GM12878 (cell line): Measurements from ENCODE around the gene AHNAK2. TPM values are rescaled to one million over a fixed set of nuclear protein-coding genes. Genes with fewer than 3 reads are reported as not detected.

Source experiments
- ATAC-seq: fragments of 200-7000 bp; cut with Tn5 transposase; 3 replicates; pipeline ENCODE4 v1.9.1; 2020; ENCODE audit warnings: mild to moderate bottlenecking, moderate library complexity
- BruUV-seq: library from RNA; stranded (reverse); fragments of 400-500 nt; replicated peaks from 2 replicates; lab custom pipeline; 2021; lab: Mats Ljungman, UMichigan
- CTCF ChIA-PET: fragments of 300-600 bp; sonication (Branson Sonifier 250); formaldehyde crosslinking; extraction: SDS; loops from one replicate; lab custom pipeline; 2021; ENCODE audit warnings: inconsistent platforms; lab: Yijun Ruan, JAX
- POLR2A ChIA-PET: fragments of 350-600 bp; formaldehyde crosslinking; extraction: SDS; loops from one replicate; lab custom pipeline; 2021; ENCODE audit warnings: inconsistent platforms; lab: Charles Lee
- RAD21 ChIA-PET: fragments of 300-600 bp; sonication (Branson Sonifier 250); formaldehyde crosslinking; loops from one replicate; lab custom pipeline; 2023; ENCODE audit warnings: antibody characterized with exemption; ENCODE audit not compliant: unreplicated experiment; lab: Charles Lee
- SMC1A ChIA-PET: fragments of 300-600 bp; sonication (Branson Sonifier 250); formaldehyde crosslinking; loops from one replicate; lab custom pipeline; 2023; ENCODE audit not compliant: unreplicated experiment, uncharacterized antibody; lab: Charles Lee
- DNase-seq: peaks from one replicate; pipeline ENCODE4 v3.0.0-alpha.2; 2011; ENCODE audit warnings: low read depth, low spot score
- FAIRE-seq: peaks from 3 replicates; lab custom pipeline; 2011; peaks lifted over from hg19 to GRCh38; lab: Jason Lieb, UNC
- H2AFZ ChIP-seq: 2 replicates; pipeline ENCODE4 v1.6.0; 2011; ENCODE audit warnings: low read depth, low read length, control low read depth; ENCODE audit not compliant: control insufficient read depth
- H3K27ac ChIP-seq: 2 replicates; pipeline ENCODE4 v1.5.1; 2011; ENCODE audit warnings: control low read depth; ENCODE audit not compliant: control insufficient read depth, insufficient read depth
- H3K27me3 ChIP-seq, 2 experiments: replicated peaks in 1 of 2; 2 replicates each; pipeline versions ENCODE4 v1.6.0 to v1.6.1; 2011; ENCODE audit warnings: low read length in 1 of 2; ENCODE audit not compliant: control insufficient read depth in 2 of 2, insufficient read depth in 2 of 2
- H3K36me3 ChIP-seq, 2 experiments: 2 replicates each; pipeline ENCODE4 v1.5.1; 2011; ENCODE audit warnings: low read length in 1 of 2; ENCODE audit not compliant: control insufficient read depth in 2 of 2, insufficient read depth in 2 of 2
- H3K4me1 ChIP-seq: 2 replicates; pipeline ENCODE4 v1.6.1; 2011; ENCODE audit warnings: mild to moderate bottlenecking, low read length, moderate library complexity, mixed read lengths; ENCODE audit not compliant: control insufficient read depth, insufficient read depth
- H3K4me2 ChIP-seq: 2 replicates; pipeline ENCODE4 v1.6.0; 2011; ENCODE audit warnings: control low read depth; ENCODE audit not compliant: control insufficient read depth, insufficient read depth
- H3K4me3 ChIP-seq: fragments of 200-600 bp; sonication (generic); 2 replicates; pipeline ENCODE4 v1.5.1; 2016
- H3K79me2 ChIP-seq: 2 replicates; pipeline ENCODE4 v1.6.0; 2011; ENCODE audit warnings: low read length; ENCODE audit not compliant: control insufficient read depth, insufficient read depth
- H3K9ac ChIP-seq: 2 replicates; pipeline ENCODE4 v1.8.0; 2011; ENCODE audit warnings: low read length, control low read depth, mixed read lengths; ENCODE audit not compliant: control insufficient read depth, insufficient read depth
- H3K9me3 ChIP-seq: replicated peaks from 3 replicates; pipeline ENCODE4 v1.5.1; 2011; ENCODE audit warnings: mild to moderate bottlenecking, low read length; ENCODE audit not compliant: control insufficient read depth, insufficient read depth
- H4K20me1 ChIP-seq: 2 replicates; pipeline ENCODE4 v1.6.0; 2011; ENCODE audit not compliant: control insufficient read depth, insufficient read depth
- BMI1 ChIP-seq: fragments of 450-650 bp; IDR thresholded peaks from 2 replicates; pipeline ENCODE4 v1.6.1; 2016; ENCODE audit warnings: mild to moderate bottlenecking, moderate library complexity, borderline replicate concordance
- CHD1 ChIP-seq: IDR thresholded peaks from 2 replicates; pipeline ENCODE4 v1.6.1; 2012; ENCODE audit warnings: low read depth, low read length, improper control_type of control experiment
- ETV6 ChIP-seq, 2 experiments: fragments of 450-650 bp in 1 of 2; IDR thresholded peaks in 1 of 2; conservative IDR thresholded peaks in 1 of 2; 2 replicates each; pipeline ENCODE4 v1.6.1; 2014; ENCODE audit warnings: antibody characterized with exemption in 1 of 2, borderline replicate concordance in 1 of 2, low read depth in 1 of 2, mild to moderate bottlenecking in 1 of 2, moderate library complexity in 1 of 2
- EZH2 ChIP-seq: IDR thresholded peaks from 2 replicates; pipeline ENCODE4 v1.6.1; 2012; ENCODE audit warnings: low read depth, mild to moderate bottlenecking, control low read depth, inconsistent platforms, low read length, borderline replicate concordance; ENCODE audit not compliant: control insufficient read depth
- HDAC2 ChIP-seq: fragments of 200-600 bp; sonication (generic); IDR thresholded peaks from 2 replicates; pipeline ENCODE4 v1.6.1; 2017
- LARP7 ChIP-seq: fragments of 450-650 bp; IDR thresholded peaks from 2 replicates; pipeline ENCODE4 v1.6.1; 2017; ENCODE audit warnings: mild to moderate bottlenecking
- PML ChIP-seq: IDR thresholded peaks from 2 replicates; pipeline ENCODE4 v1.6.1; 2012; ENCODE audit warnings: low read length, inconsistent platforms
- POLR2A ChIP-seq: IDR thresholded peaks from 2 replicates; pipeline ENCODE4 v1.6.1; 2011; ENCODE audit warnings: low read depth, mild to moderate bottlenecking, low read length
- SMARCA5 ChIP-seq: fragments of 450-650 bp; IDR thresholded peaks from 2 replicates; pipeline ENCODE4 v1.6.1; 2017; ENCODE audit warnings: mild to moderate bottlenecking
- ZNF24 ChIP-seq: fragments of 450-650 bp; IDR thresholded peaks from 2 replicates; pipeline ENCODE4 v1.6.1; 2017; ENCODE audit warnings: antibody characterized with exemption, mild to moderate bottlenecking
- WGBS: methylation state at CpG from one replicate; pipeline ENCODE4 v1.1.6; 2016; ENCODE audit warnings: low lambda C conversion rate; ENCODE audit not compliant: insufficient replicate concordance, insufficient coverage; ENCODE audit errors: missing lambda C conversion rate; 5-methylcytosine and 5-hydroxymethylcytosine counted together
- in situ Hi-C: fragments of 300-500 bp; cut with MboI; formaldehyde crosslinking; loops from 9 replicates; pipeline ENCODE4 v1.14.3; 2018; ENCODE audit warnings: mixed read lengths
- intact Hi-C: fragments of 100-400 bp; cut with micrococcal nuclease; formaldehyde crosslinking; loops from one replicate; pipeline ENCODE4 v1.14.2; 2022; ENCODE audit not compliant: unreplicated experiment
- polyA plus RNA-seq, 11 experiments: library from polyadenylated mRNA; depleted of rRNA in 4 of 11; unstranded in 6 of 11; stranded (reverse) in 5 of 11; fragments of >200 nt; fragmentation: Nextera tagmentation in 4 of 11; fragmentation: Illumina TruSeq in 1 of 11; extraction: Ambion mirVana in 4 of 11; extraction: Trizol in 1 of 11; gene quantifications; 1 replicate in 1 of 11; 2 replicates in 10 of 11; pipeline versions ENCODE4 v1.2.1 to v1.2.3, GENCODE V29; 2011 to 2016; ENCODE audit warnings: inconsistent platforms in 2 of 11, missing spikeins in 2 of 11, low read depth in 1 of 11
- total RNA-seq, 4 experiments: library from RNA; depleted of rRNA in 3 of 4; stranded (reverse); fragments of >200 nt in 3 of 4; fragmentation: Illumina TruSeq in 1 of 4; extraction: Trizol in 1 of 4; gene quantifications; 2 replicates each; pipeline versions ENCODE4 v1.2.1 to v1.2.3, GENCODE V29; 2013 to 2021
- TF ChIP-seq, protein P1 (sequence below): IDR thresholded peaks from 2 replicates; pipeline ENCODE4 v1.6.1; 2011; ENCODE audit warnings: low read depth, mild to moderate bottlenecking, low read length, moderate library complexity, borderline replicate concordance; ENCODE audit errors: extremely low read depth
- TF ChIP-seq, protein P2 (sequence below): IDR thresholded peaks from 2 replicates; pipeline ENCODE4 v1.6.1; 2012; ENCODE audit warnings: improper control_type of control experiment, low read depth, low read length; ENCODE audit not compliant: insufficient replicate concordance
- TF ChIP-seq, protein P3 (sequence below): IDR thresholded peaks from 2 replicates; pipeline ENCODE4 v1.6.1; 2012; ENCODE audit warnings: low read depth, low read length, improper control_type of control experiment
- TF ChIP-seq, protein P4 (sequence below): fragments of 450-650 bp; IDR thresholded peaks from 2 replicates; pipeline ENCODE4 v1.6.1; 2017; ENCODE audit warnings: antibody characterized with exemption, mild to moderate bottlenecking, moderate library complexity

The AHNAK2 gene
- total and polyA plus RNA-seq, 10 of the 15 experiments (the other 5 are each of a cell fraction or from before 2014, with no cell fraction given): 0.03 to 0.10 TPM; not detected in 8

- no peak for FAIRE-seq
- Histone ChIP-seq H3K4me1 (no peaks in the 10 kb centered on the region), H2AFZ (no peak overlapping the region), H3K79me2 (no peaks in the 10 kb centered on the region), H3K9me3 (no peaks in the 10 kb centered on the region), H3K4me3 (no peak overlapping the region), H4K20me1 (no peaks in the 10 kb centered on the region; the same call in 1 of the 2 replicates), H3K9ac (no peak overlapping the region), H3K27ac (no peak overlapping the region), H3K36me3 (no peaks in the 10 kb centered on the region), H3K4me2 (no peak overlapping the region), H3K27me3 (peaks cover 9 to 11% of the 10 kb centered on the region in 2 experiments)
- no peak for DNase-seq
- ChIA-PET POLR2A (no interaction called here), SMC1A (no interaction called here), RAD21 (no interaction called here), CTCF (interaction anchor here (1.1 kb wide), 1 partner anchor 41 kb away, joined by 5 read pairs; no protein-coding TSS in a partner anchor)
- no TSS peak for BruUV-seq
- intact Hi-C loops: no loop called here
- 19% methylated on average over 4 of the region's 4 CpGs for WGBS
- no peak for ATAC-seq
- in situ Hi-C loops: no loop called here
- TF ChIP-seq SMARCA5 (no peak), BMI1 (no peak), POLR2A (no peak), LARP7 (no peak), HDAC2 (no peak), PML (no peak), ETV6 (conservative IDR thresholded peaks at IDR 0.05 in 1 of 2, IDR thresholded peaks at IDR 0.05 in 1 of 2; ENCODE audit: borderline replicate concordance in 1 of 2, low read depth in 1 of 2) (no peak), ZNF24 (no peak), CHD1 (no peak), EZH2 (no peak)
- TF ChIP-seq, protein P1, sequence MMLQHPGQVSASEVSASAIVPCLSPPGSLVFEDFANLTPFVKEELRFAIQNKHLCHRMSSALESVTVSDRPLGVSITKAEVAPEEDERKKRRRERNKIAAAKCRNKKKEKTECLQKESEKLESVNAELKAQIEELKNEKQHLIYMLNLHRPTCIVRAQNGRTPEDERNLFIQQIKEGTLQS: no peak
- TF ChIP-seq, protein P2, sequence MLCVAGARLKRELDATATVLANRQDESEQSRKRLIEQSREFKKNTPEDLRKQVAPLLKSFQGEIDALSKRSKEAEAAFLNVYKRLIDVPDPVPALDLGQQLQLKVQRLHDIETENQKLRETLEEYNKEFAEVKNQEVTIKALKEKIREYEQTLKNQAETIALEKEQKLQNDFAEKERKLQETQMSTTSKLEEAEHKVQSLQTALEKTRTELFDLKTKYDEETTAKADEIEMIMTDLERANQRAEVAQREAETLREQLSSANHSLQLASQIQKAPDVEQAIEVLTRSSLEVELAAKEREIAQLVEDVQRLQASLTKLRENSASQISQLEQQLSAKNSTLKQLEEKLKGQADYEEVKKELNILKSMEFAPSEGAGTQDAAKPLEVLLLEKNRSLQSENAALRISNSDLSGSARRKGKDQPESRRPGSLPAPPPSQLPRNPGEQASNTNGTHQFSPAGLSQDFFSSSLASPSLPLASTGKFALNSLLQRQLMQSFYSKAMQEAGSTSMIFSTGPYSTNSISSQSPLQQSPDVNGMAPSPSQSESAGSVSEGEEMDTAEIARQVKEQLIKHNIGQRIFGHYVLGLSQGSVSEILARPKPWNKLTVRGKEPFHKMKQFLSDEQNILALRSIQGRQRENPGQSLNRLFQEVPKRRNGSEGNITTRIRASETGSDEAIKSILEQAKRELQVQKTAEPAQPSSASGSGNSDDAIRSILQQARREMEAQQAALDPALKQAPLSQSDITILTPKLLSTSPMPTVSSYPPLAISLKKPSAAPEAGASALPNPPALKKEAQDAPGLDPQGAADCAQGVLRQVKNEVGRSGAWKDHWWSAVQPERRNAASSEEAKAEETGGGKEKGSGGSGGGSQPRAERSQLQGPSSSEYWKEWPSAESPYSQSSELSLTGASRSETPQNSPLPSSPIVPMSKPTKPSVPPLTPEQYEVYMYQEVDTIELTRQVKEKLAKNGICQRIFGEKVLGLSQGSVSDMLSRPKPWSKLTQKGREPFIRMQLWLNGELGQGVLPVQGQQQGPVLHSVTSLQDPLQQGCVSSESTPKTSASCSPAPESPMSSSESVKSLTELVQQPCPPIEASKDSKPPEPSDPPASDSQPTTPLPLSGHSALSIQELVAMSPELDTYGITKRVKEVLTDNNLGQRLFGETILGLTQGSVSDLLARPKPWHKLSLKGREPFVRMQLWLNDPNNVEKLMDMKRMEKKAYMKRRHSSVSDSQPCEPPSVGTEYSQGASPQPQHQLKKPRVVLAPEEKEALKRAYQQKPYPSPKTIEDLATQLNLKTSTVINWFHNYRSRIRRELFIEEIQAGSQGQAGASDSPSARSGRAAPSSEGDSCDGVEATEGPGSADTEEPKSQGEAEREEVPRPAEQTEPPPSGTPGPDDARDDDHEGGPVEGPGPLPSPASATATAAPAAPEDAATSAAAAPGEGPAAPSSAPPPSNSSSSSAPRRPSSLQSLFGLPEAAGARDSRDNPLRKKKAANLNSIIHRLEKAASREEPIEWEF: no peak
- TF ChIP-seq, protein P3, sequence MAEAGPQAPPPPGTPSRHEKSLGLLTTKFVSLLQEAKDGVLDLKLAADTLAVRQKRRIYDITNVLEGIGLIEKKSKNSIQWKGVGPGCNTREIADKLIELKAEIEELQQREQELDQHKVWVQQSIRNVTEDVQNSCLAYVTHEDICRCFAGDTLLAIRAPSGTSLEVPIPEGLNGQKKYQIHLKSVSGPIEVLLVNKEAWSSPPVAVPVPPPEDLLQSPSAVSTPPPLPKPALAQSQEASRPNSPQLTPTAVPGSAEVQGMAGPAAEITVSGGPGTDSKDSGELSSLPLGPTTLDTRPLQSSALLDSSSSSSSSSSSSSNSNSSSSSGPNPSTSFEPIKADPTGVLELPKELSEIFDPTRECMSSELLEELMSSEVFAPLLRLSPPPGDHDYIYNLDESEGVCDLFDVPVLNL: no peak
- TF ChIP-seq, protein P4, sequence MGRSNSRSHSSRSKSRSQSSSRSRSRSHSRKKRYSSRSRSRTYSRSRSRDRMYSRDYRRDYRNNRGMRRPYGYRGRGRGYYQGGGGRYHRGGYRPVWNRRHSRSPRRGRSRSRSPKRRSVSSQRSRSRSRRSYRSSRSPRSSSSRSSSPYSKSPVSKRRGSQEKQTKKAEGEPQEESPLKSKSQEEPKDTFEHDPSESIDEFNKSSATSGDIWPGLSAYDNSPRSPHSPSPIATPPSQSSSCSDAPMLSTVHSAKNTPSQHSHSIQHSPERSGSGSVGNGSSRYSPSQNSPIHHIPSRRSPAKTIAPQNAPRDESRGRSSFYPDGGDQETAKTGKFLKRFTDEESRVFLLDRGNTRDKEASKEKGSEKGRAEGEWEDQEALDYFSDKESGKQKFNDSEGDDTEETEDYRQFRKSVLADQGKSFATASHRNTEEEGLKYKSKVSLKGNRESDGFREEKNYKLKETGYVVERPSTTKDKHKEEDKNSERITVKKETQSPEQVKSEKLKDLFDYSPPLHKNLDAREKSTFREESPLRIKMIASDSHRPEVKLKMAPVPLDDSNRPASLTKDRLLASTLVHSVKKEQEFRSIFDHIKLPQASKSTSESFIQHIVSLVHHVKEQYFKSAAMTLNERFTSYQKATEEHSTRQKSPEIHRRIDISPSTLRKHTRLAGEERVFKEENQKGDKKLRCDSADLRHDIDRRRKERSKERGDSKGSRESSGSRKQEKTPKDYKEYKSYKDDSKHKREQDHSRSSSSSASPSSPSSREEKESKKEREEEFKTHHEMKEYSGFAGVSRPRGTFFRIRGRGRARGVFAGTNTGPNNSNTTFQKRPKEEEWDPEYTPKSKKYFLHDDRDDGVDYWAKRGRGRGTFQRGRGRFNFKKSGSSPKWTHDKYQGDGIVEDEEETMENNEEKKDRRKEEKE: no peak
Measured at GRCh38 chr14:104937161-104937560, 41.0 kb downstream of the AHNAK2 start.
